ENCODE measurements around the gene HMG20B.

GRCh38 chr19:3575949-3576673 is 3.4 kb downstream of the HMG20B start:
- no peak for TF ChIP-seq EZH2phosphoT487 (IDR thresholded peaks at IDR 0.05; ENCODE audit: low read depth)
- TF ChIP-seq, protein P1, sequence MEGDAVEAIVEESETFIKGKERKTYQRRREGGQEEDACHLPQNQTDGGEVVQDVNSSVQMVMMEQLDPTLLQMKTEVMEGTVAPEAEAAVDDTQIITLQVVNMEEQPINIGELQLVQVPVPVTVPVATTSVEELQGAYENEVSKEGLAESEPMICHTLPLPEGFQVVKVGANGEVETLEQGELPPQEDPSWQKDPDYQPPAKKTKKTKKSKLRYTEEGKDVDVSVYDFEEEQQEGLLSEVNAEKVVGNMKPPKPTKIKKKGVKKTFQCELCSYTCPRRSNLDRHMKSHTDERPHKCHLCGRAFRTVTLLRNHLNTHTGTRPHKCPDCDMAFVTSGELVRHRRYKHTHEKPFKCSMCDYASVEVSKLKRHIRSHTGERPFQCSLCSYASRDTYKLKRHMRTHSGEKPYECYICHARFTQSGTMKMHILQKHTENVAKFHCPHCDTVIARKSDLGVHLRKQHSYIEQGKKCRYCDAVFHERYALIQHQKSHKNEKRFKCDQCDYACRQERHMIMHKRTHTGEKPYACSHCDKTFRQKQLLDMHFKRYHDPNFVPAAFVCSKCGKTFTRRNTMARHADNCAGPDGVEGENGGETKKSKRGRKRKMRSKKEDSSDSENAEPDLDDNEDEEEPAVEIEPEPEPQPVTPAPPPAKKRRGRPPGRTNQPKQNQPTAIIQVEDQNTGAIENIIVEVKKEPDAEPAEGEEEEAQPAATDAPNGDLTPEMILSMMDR (IDR thresholded peaks at IDR 0.05; ENCODE audit: low read depth, low read length), result no peak
